CD14-positive monocyte (primary cell): ENCODE data around the gene RNF41. TPM values are rescaled to one million over a fixed set of nuclear protein-coding genes. Genes with fewer than 3 reads are reported as not detected.

ENCODE experiments used
- DNase-seq, 3 donors: peaks; one replicate each; pipeline ENCODE4 v3.0.0-alpha.2; 2011 to 2022
- H2AFZ ChIP-seq: 2 replicates; pipeline ENCODE4 v1.6.0; 2012; ENCODE audit warnings: mild to moderate bottlenecking, low read depth, low read length, inconsistent platforms; ENCODE audit not compliant: insufficient read depth, poor library complexity, severe bottlenecking
- H3K27ac ChIP-seq, 2 donors: 1 replicate in 1 of 2; 2 replicates in 1 of 2; pipeline ENCODE4 v1.5.1; 2012 to 2013; ENCODE audit warnings: low read length in 2 of 2, control low read depth in 1 of 2, inconsistent platforms in 1 of 2, low read depth in 1 of 2, mild to moderate bottlenecking in 1 of 2
- H3K27me3 ChIP-seq, 2 donors: one replicate each; pipeline versions ENCODE4 v1.6.0 to v1.6.1; 2011 to 2013; ENCODE audit warnings: low read length in 2 of 2; ENCODE audit not compliant: control insufficient read depth in 2 of 2, insufficient read depth in 2 of 2
- H3K36me3 ChIP-seq, 2 donors: replicated peaks in 1 of 2; 1 replicate in 1 of 2; 2 replicates in 1 of 2; pipeline versions ENCODE4 v1.5.1 to v1.6.1; 2012 to 2013; ENCODE audit warnings: low read length in 2 of 2, control low read depth in 1 of 2, inconsistent platforms in 1 of 2, mild to moderate bottlenecking in 1 of 2; ENCODE audit not compliant: insufficient read depth in 2 of 2, control insufficient read depth in 1 of 2
- H3K4me1 ChIP-seq, 2 donors: 1 replicate in 1 of 2; 2 replicates in 1 of 2; pipeline versions ENCODE4 v1.5.1 to v1.6.1; 2012 to 2013; ENCODE audit warnings: low read length in 2 of 2, control low read depth in 1 of 2, inconsistent platforms in 1 of 2, mild to moderate bottlenecking in 1 of 2, moderate library complexity in 1 of 2; ENCODE audit not compliant: insufficient read depth in 2 of 2, control insufficient read depth in 1 of 2
- H3K4me2 ChIP-seq: replicated peaks from 2 replicates; pipeline ENCODE3; 2012; ENCODE audit warnings: low read length, moderate library complexity, mild to moderate bottlenecking; ENCODE audit not compliant: poor library complexity, severe bottlenecking; ENCODE audit errors: extremely low read depth
- H3K4me3 ChIP-seq, 3 experiments: fragments of 200-600 bp in 1 of 3; sonication (generic) in 1 of 3; replicated peaks in 1 of 3; 1 replicate in 2 of 3; 2 replicates in 1 of 3; pipeline ENCODE4 v1.5.1; 2011 to 2013; ENCODE audit warnings: low read length in 3 of 3, mild to moderate bottlenecking in 3 of 3, control low read depth in 2 of 3, low read depth in 2 of 3, inconsistent platforms in 1 of 3, moderate library complexity in 1 of 3
- H3K79me2 ChIP-seq: 2 replicates; pipeline ENCODE4 v1.6.0; 2012; ENCODE audit warnings: mild to moderate bottlenecking, control low read depth, inconsistent platforms, low read length, moderate library complexity; ENCODE audit not compliant: insufficient read depth
- H3K9ac ChIP-seq: 2 replicates; pipeline ENCODE4 v1.6.0; 2017; ENCODE audit warnings: low read length, mild to moderate bottlenecking; ENCODE audit not compliant: insufficient read depth, poor library complexity, severe bottlenecking
- H3K9me3 ChIP-seq, 2 donors: replicated peaks in 1 of 2; 1 replicate in 1 of 2; 2 replicates in 1 of 2; pipeline versions ENCODE4 v1.5.1 to v1.6.1; 2012 to 2013; ENCODE audit warnings: low read length in 2 of 2, control low read depth in 1 of 2; ENCODE audit not compliant: control insufficient read depth in 1 of 2, insufficient read depth in 1 of 2
- H4K20me1 ChIP-seq: 2 replicates; pipeline ENCODE4 v1.6.0; 2012; ENCODE audit warnings: mild to moderate bottlenecking, low read length, control low read depth, moderate library complexity; ENCODE audit not compliant: insufficient read depth
- H3K27ac Mint-ChIP-seq, 7 donors: one replicate each; pipeline ENCODE4 v1.8.0; 2020; ENCODE audit warnings: mild to moderate bottlenecking in 7 of 7, mixed read lengths in 7 of 7, moderate library complexity in 6 of 7, inconsistent platforms in 2 of 7
- H3K27me3 Mint-ChIP-seq, 3 donors: one replicate each; pipeline ENCODE4 v1.8.0; 2021 to 2022; ENCODE audit warnings: low read depth in 3 of 3, mild to moderate bottlenecking in 3 of 3, mixed read lengths in 3 of 3, moderate library complexity in 3 of 3, inconsistent platforms in 1 of 3
- H3K36me3 Mint-ChIP-seq, 2 donors: one replicate each; pipeline ENCODE4 v1.8.0; 2020; ENCODE audit warnings: mixed read lengths in 2 of 2, inconsistent platforms in 1 of 2, mild to moderate bottlenecking in 1 of 2
- H3K4me1 Mint-ChIP-seq: one replicate; pipeline ENCODE4 v1.8.0; 2020; ENCODE audit warnings: mild to moderate bottlenecking, mixed read lengths
- H3K4me3 Mint-ChIP-seq, 2 donors: one replicate each; pipeline ENCODE4 v1.8.0; 2020; ENCODE audit warnings: mild to moderate bottlenecking in 2 of 2, mixed read lengths in 2 of 2, moderate library complexity in 1 of 2
- H3K9me3 Mint-ChIP-seq, 7 donors: one replicate each; pipeline ENCODE4 v1.8.0; 2020 to 2022; ENCODE audit warnings: mixed read lengths in 7 of 7, mild to moderate bottlenecking in 6 of 7, moderate library complexity in 6 of 7, inconsistent platforms in 2 of 7
- WGBS: methylation state at CpG from one replicate; pipeline ENCODE4 v1.1.5; 2013; ENCODE audit warnings: missing lambda C conversion rate; ENCODE audit not compliant: insufficient coverage; 5-methylcytosine and 5-hydroxymethylcytosine counted together
- intact Hi-C, 2 donors: fragments of 100-400 bp; cut with micrococcal nuclease; formaldehyde crosslinking; loops; one replicate each; pipeline versions ENCODE4 v1.15.0 to v1.15.1; 2023
- polyA plus RNA-seq, 3 donors: library from polyadenylated mRNA; depleted of rRNA in 1 of 3; unstranded in 2 of 3; stranded (reverse) in 1 of 3; fragments of 300-500 nt in 2 of 3; fragments of >200 nt in 1 of 3; fragmentation: Illumina TruSeq in 2 of 3; gene quantifications; 1 replicate in 2 of 3; 2 replicates in 1 of 3; pipeline ENCODE4 v1.2.3, GENCODE V29; 2012 to 2021
- TF ChIP-seq, protein P1 (sequence below): fragments of 200-600 bp; IDR thresholded peaks from one replicate; pipeline ENCODE4 v1.8.0; 2022; ENCODE audit warnings: antibody characterized with exemption, mild to moderate bottlenecking

RNF41 gene
- polyA plus RNA-seq, 3 donors = 35.8 to 82.0 (median 45.7) TPM

DNA sequence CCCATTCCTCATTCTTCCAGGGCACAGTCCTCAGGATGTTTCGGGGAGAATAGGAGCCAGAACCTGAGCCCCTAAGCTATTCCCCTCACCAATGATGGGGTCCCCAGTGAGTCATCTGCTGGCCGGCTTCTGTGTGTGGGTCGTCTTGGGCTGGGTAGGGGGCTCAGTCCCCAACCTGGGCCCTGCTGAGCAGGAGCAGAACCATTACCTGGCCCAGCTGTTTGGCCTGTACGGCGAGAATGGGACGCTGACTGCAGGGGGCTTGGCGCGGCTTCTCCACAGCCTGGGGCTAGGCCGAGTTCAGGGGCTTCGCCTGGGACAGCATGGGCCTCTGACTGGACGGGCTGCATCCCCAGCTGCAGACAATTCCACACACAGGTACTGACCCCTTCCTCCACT, 9.5 kb upstream of the RNF41 start:
- no peak overlapping the region for H3K9ac ChIP-seq
- H3K4me3 Mint-ChIP-seq = no peak overlapping the region

DNA sequence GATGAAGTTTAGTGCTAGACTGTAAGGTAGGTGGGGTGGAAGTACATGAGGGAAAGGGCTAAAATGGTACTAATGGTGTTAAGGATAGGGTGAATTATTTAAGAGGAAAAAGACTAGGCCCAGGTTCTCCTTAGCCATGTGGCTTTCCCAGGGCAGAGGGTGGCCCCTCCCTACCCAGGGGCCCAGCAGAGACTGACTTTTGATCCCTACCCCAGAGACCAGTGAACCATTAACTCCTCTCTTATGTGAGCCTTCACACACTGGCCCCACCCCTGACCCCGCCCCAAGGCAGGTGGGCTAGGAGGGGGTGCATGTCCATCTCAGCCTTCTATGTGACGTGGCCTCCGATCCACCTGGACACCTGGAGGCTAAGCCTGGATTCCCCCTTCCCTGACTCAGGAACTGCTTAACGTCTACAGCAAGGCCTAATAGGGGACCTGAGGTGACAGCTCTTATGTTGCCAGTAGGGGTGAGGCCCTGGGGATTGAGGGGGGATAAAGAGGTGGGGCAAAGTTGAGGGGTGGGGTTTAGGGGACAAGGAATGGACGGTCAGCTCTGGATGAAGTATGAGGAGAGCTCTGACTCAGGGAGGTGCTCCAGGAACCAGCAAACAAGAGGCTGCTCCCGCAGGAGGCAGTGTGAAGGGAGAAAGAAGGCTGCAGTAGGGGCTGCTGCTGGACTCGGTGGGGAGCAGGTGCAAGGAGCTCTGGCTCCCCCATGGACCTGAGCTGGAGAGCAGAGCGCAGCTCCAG, 8.9 kb upstream of the RNF41 start:
- Histone ChIP-seq H2AFZ (no peak overlapping the region), H3K27ac (no peak overlapping the region), H4K20me1 (no peaks in the 10 kb centered on the region), H3K36me3 (peaks cover 0 to 2% of the 10 kb centered on the region in 2 donors), H3K4me3 (no peak overlapping the region), H3K9me3 (no peaks in the 10 kb centered on the region), H3K4me1 (no peaks in the 10 kb centered on the region), H3K79me2 (no peaks in the 10 kb centered on the region), H3K4me2 (no peak overlapping the region), H3K9ac (no peak overlapping the region), H3K27me3 (no peaks in the 10 kb centered on the region)
- TF ChIP-seq, protein P1, sequence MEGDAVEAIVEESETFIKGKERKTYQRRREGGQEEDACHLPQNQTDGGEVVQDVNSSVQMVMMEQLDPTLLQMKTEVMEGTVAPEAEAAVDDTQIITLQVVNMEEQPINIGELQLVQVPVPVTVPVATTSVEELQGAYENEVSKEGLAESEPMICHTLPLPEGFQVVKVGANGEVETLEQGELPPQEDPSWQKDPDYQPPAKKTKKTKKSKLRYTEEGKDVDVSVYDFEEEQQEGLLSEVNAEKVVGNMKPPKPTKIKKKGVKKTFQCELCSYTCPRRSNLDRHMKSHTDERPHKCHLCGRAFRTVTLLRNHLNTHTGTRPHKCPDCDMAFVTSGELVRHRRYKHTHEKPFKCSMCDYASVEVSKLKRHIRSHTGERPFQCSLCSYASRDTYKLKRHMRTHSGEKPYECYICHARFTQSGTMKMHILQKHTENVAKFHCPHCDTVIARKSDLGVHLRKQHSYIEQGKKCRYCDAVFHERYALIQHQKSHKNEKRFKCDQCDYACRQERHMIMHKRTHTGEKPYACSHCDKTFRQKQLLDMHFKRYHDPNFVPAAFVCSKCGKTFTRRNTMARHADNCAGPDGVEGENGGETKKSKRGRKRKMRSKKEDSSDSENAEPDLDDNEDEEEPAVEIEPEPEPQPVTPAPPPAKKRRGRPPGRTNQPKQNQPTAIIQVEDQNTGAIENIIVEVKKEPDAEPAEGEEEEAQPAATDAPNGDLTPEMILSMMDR = no peak
- no peak for DNase-seq
- Mint-ChIP-seq H3K36me3 (peaks cover 6 to 18% of the 10 kb centered on the region in 2 donors), H3K4me3 (no peak overlapping the region), H3K4me1 (peaks cover 5% of the 10 kb centered on the region), H3K9me3 (peaks cover 0 to 2% (median 0%) of the 10 kb centered on the region in 7 donors), H3K27ac (peak overlapping the region in 1 of 7 donors; percentile 71), H3K27me3 (peaks cover 0 to 2% (median 1%) of the 10 kb centered on the region in 3 donors)
- intact Hi-C loops = no loop called here
- WGBS = 97% methylated on average over 5 of the region's 8 CpGs

More for the DNA sequence above, 9.5 kb upstream of the RNF41 start:
- 100% methylated on average over 10 of the region's 11 CpGs for WGBS
- TF ChIP-seq, protein P1 = no peak
- Histone ChIP-seq H3K9me3 (no peaks in the 10 kb centered on the region), H3K36me3 (peaks cover 0 to 2% of the 10 kb centered on the region in 2 donors), H3K4me3 (no peak overlapping the region), H3K27ac (no peak overlapping the region), H4K20me1 (no peaks in the 10 kb centered on the region), H2AFZ (no peak overlapping the region), H3K4me1 (no peaks in the 10 kb centered on the region), H3K79me2 (no peaks in the 10 kb centered on the region), H3K27me3 (no peaks in the 10 kb centered on the region), H3K4me2 (no peak overlapping the region)
- Mint-ChIP-seq H3K9me3 (peaks cover 0 to 2% (median 0%) of the 10 kb centered on the region in 7 donors), H3K4me1 (peaks cover 5% of the 10 kb centered on the region), H3K36me3 (peaks cover 6 to 17% of the 10 kb centered on the region in 2 donors), H3K27me3 (peaks cover 0 to 2% (median 1%) of the 10 kb centered on the region in 3 donors), H3K27ac (no peak overlapping the region)
- intact Hi-C loops = no loop called here
- DNase-seq = no peak
